ENCODE measurements around the gene BEAN1.
A peak's percentile ranks its signal among the peaks of the same experiment; 100 is the strongest.

DNA sequence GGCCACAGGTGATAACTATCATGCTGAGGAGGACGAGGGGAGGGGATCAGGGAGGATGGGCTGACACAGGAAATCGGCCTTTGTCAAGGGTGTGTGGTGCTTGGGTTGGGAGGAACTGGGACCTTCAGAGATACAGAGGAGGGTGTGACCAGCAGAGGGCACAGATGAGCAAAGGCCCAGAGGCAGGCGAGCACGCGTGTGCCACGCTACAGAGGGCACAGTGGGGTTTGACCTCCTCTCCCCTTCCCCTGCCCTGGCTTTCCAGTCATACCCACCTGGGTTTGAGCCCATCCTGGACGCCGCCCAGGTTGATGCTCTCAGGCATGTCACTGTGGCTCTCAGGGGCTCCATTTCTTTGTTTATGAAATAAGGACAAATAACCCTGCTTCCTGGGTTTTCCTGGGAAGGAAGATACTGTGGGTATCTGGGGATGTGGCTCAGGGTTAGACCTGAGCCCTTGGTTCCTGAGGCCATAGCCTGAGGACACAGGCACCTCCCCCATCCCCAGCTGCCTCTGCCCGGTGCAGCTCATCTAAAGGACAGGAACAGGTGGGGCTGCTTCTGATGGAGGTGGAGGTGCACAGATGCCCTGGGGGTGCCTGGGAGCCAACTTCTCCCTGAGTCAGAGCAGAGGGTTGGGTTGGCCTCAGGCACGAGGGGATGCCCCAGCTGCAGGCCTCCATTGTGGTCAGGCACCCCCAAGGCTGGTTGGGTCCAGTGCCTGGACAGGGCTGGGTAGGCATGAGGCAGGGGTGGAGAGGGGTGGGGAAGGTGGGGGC is 51.8 kb downstream of the BEAN1 start:
- TF ChIP-seq, protein P1, sequence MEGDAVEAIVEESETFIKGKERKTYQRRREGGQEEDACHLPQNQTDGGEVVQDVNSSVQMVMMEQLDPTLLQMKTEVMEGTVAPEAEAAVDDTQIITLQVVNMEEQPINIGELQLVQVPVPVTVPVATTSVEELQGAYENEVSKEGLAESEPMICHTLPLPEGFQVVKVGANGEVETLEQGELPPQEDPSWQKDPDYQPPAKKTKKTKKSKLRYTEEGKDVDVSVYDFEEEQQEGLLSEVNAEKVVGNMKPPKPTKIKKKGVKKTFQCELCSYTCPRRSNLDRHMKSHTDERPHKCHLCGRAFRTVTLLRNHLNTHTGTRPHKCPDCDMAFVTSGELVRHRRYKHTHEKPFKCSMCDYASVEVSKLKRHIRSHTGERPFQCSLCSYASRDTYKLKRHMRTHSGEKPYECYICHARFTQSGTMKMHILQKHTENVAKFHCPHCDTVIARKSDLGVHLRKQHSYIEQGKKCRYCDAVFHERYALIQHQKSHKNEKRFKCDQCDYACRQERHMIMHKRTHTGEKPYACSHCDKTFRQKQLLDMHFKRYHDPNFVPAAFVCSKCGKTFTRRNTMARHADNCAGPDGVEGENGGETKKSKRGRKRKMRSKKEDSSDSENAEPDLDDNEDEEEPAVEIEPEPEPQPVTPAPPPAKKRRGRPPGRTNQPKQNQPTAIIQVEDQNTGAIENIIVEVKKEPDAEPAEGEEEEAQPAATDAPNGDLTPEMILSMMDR (IDR thresholded peaks at IDR 0.05; ENCODE audit: low read depth, low read length) = peak; percentile 93
- TF ChIP-seq POLR2A (IDR thresholded peaks at IDR 0.05; ENCODE audit: extremely low read depth, insufficient read length) = no peak
- peak; percentile 86 for TF ChIP-seq MYC (IDR thresholded peaks at IDR 0.05; ENCODE audit: low read depth, low read length)
- TF ChIP-seq, protein P2, sequence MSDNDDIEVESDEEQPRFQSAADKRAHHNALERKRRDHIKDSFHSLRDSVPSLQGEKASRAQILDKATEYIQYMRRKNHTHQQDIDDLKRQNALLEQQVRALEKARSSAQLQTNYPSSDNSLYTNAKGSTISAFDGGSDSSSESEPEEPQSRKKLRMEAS (IDR thresholded peaks at IDR 0.05; ENCODE audit: low read depth, low read length) = peak; percentile 77

Data from NB4 (cell line).